ENCODE results near the gene MSH5. TPM values are rescaled to one million over a fixed set of nuclear protein-coding genes. Genes with fewer than 3 reads are reported as not detected.
"Not testable (repeated sequence)": the region's sequence is repeated elsewhere in the genome, so short reads cannot be mapped to it uniquely, and the experiment has no call there.

The MSH5 gene
- total RNA-seq, 1 donor from 2014 or later: 45.0 TPM

DNA sequence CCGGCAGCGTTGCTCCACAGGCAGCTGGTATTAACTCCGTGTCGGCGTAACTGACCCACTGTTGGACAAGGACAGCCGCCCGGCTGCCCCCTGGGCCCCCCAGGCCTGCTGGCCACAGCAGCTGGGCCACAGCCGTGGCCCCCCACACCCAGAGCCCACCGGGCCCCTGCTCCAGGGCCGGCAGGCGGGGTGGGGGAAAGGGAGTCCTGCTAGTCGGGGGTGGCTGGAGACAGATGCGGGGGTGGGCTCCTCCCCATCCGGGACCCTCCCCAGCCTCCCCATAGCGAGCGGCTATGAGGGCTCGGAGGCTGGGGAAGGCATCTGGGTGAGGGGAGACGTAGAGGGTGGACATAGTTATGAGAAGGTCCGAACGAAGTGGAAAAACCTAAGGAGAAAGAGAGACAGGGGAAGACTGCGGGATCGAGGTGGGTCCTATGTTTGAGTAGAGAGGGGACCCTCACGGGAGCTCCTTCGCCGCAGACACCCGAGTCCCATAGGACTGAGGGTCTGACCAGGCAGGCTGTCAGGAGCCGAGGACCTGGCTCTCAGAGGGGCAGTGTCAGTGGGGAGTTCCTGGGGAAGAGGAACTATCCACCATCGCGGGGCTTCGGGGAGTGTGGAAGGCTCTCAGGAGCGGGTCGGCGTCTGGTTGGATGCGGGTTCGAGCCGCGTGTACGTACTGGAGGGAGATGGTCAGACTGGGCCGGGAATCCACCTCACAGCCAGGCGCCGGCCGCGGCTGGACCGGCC lies 55.2 kb downstream of the MSH5 start:
- no peaks in the 10 kb centered on the region for H3K27me3 Mint-ChIP-seq
- TF ChIP-seq, protein P1, sequence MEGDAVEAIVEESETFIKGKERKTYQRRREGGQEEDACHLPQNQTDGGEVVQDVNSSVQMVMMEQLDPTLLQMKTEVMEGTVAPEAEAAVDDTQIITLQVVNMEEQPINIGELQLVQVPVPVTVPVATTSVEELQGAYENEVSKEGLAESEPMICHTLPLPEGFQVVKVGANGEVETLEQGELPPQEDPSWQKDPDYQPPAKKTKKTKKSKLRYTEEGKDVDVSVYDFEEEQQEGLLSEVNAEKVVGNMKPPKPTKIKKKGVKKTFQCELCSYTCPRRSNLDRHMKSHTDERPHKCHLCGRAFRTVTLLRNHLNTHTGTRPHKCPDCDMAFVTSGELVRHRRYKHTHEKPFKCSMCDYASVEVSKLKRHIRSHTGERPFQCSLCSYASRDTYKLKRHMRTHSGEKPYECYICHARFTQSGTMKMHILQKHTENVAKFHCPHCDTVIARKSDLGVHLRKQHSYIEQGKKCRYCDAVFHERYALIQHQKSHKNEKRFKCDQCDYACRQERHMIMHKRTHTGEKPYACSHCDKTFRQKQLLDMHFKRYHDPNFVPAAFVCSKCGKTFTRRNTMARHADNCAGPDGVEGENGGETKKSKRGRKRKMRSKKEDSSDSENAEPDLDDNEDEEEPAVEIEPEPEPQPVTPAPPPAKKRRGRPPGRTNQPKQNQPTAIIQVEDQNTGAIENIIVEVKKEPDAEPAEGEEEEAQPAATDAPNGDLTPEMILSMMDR (IDR thresholded peaks at IDR 0.05; ENCODE audit: unreplicated experiment): no peak
- H3K4me3 Mint-ChIP-seq (ENCODE audit: low read depth): peak overlapping the region; percentile 96
- no peak for DNase-seq (ENCODE audit: low spot score, unreplicated experiment)
- peaks cover 2% of the 10 kb centered on the region for H3K36me3 Mint-ChIP-seq (ENCODE audit: insufficient read depth)
- H3K4me1 Mint-ChIP-seq (ENCODE audit: low read depth): peaks cover 10% of the 10 kb centered on the region
- peak overlapping the region; percentile 98 for H3K27ac Mint-ChIP-seq
- H3K9me3 Mint-ChIP-seq (ENCODE audit: low read depth): no peaks in the 10 kb centered on the region

DNA sequence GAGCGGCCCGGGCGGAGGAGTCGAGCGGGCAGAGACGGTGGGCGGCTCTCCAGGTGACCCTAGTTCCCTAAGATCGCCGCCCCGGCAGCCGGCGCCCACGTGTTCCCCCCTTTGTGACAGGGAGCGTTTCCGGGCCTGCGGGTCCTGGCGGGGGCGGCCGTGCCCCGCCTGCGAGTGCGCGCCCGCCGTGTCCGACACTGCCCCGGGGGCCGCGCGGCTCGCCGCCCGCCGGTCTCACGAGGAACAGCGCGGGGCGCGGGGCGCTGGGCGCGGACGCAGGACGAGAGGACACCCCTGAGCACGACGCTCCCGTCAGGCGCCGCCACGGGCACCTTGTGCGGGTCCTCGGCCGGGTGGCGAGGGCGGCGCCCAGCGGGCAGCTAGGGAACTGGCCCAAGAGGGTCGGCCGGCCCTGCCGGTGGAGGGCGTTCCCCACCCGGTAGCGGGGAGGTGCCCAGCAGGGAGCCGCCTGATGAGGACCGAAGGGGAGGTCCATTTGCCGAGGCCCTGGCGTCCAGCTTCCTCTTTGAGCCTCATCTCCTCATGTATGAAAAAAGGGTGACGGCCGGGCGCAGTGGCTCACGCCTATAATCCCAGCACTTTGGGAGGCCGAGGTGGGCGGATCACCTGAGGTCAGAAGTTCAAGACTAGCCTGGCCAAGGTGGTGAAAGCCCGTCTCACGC lies 56.0 kb downstream of the MSH5 start, which contains the start of gene VARS1:
Gene VARS1 (minus strand): TSS at position 137 of the 683 bp plus-strand sequence. CDS start 535 bp downstream, outside the sequence.
- Mint-ChIP-seq H3K36me3 (ENCODE audit: insufficient read depth) (peaks cover 2% of the 10 kb centered on the region), H3K9me3 (ENCODE audit: low read depth) (no peaks in the 10 kb centered on the region), H3K4me1 (ENCODE audit: low read depth) (peaks cover 10% of the 10 kb centered on the region), H3K27me3 (no peaks in the 10 kb centered on the region), H3K4me3 (ENCODE audit: low read depth) (peak within 1 kb of the TSS; percentile 96), H3K27ac (peak within 1 kb of the TSS; percentile 98)
- DNase-seq (ENCODE audit: low spot score, unreplicated experiment): peak; percentile 84
- TF ChIP-seq, protein P1 (IDR thresholded peaks at IDR 0.05; ENCODE audit: unreplicated experiment): peak; percentile 77

DNA sequence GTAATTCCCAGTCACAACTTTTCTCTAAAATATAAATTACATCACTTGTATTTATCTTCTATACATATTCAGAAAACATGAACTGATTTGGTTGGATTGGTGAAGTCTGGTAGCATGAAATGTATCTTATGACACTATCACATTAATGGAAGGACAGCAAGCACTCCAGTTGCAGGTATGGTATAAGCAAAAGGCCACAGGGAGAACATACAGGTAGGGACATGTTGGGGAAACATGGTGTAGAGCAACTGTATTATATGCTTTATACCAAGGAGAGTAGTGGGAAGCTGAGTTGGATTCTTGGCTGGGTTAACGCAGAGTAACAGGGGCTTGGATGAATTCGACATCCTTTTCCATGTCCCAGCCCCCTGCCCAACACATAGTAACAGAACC lies 57.2 kb downstream of the MSH5 start:
- Mint-ChIP-seq H3K36me3 (ENCODE audit: insufficient read depth) (peaks cover 3% of the 10 kb centered on the region), H3K4me3 (ENCODE audit: low read depth) (no peak overlapping the region), H3K4me1 (ENCODE audit: low read depth) (peaks cover 8% of the 10 kb centered on the region), H3K27me3 (no peaks in the 10 kb centered on the region), H3K9me3 (ENCODE audit: low read depth) (no peaks in the 10 kb centered on the region), H3K27ac (peak overlapping the region; percentile 18)
- DNase-seq (ENCODE audit: low spot score, unreplicated experiment): no peak
- TF ChIP-seq, protein P1 (IDR thresholded peaks at IDR 0.05; ENCODE audit: unreplicated experiment): no peak

DNA sequence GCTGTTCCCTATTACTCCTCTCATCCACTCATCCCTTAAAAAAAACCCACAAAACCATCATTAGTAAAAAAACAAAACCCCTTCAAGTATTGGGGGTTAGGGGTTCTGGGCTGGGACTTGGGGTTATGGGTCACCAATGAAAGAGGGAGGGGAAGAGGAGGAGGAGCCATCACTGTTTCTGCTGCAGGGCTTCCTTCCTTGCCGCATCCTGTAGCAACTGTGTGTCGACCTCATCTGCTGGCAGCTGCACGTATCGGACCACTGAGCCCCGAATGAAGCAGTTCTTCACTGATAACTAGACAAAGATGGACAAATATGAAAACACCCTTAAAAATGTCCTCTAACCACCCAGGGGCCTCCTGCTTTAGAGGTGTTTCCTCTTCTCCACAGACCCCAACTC lies 57.8 kb downstream of the MSH5 start:
- no peak overlapping the region for H3K27ac Mint-ChIP-seq
- H3K27me3 Mint-ChIP-seq: no peaks in the 10 kb centered on the region
- H3K36me3 Mint-ChIP-seq (ENCODE audit: insufficient read depth): peaks cover 3% of the 10 kb centered on the region
- H3K4me1 Mint-ChIP-seq (ENCODE audit: low read depth): peaks cover 8% of the 10 kb centered on the region
- DNase-seq (ENCODE audit: low spot score, unreplicated experiment): no peak
- TF ChIP-seq, protein P1 (IDR thresholded peaks at IDR 0.05; ENCODE audit: unreplicated experiment): no peak
- no peak overlapping the region for H3K4me3 Mint-ChIP-seq (ENCODE audit: low read depth)
- H3K9me3 Mint-ChIP-seq (ENCODE audit: low read depth): no peaks in the 10 kb centered on the region

DNA sequence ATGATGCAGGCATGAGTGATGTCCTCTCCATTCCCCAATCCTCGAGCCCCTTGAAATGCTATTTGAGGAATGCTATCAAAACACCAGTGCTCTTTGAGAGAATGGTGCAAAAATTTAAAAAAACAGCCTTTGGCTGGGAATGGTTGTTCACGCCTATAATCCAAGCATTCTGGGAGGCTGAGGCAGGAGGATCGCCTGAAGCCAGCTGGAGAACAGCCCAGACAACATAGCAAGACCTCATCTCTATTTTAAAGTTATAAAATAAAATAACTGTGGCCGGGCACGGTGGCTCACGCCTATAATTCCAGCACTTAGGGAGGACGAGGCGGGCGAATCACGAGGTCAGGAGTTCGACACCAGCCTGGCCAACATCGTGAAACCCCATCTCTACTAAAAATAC lies 60.0 kb downstream of the MSH5 start:
- Mint-ChIP-seq H3K9me3 (ENCODE audit: low read depth) (no peaks in the 10 kb centered on the region), H3K36me3 (ENCODE audit: insufficient read depth) (peaks cover 3% of the 10 kb centered on the region), H3K4me1 (ENCODE audit: low read depth) (no peaks in the 10 kb centered on the region), H3K27me3 (no peaks in the 10 kb centered on the region), H3K27ac (no peak overlapping the region), H3K4me3 (ENCODE audit: low read depth) (no peak overlapping the region)
- TF ChIP-seq, protein P1 (IDR thresholded peaks at IDR 0.05; ENCODE audit: unreplicated experiment): no peak
- DNase-seq (ENCODE audit: low spot score, unreplicated experiment): no peak

DNA sequence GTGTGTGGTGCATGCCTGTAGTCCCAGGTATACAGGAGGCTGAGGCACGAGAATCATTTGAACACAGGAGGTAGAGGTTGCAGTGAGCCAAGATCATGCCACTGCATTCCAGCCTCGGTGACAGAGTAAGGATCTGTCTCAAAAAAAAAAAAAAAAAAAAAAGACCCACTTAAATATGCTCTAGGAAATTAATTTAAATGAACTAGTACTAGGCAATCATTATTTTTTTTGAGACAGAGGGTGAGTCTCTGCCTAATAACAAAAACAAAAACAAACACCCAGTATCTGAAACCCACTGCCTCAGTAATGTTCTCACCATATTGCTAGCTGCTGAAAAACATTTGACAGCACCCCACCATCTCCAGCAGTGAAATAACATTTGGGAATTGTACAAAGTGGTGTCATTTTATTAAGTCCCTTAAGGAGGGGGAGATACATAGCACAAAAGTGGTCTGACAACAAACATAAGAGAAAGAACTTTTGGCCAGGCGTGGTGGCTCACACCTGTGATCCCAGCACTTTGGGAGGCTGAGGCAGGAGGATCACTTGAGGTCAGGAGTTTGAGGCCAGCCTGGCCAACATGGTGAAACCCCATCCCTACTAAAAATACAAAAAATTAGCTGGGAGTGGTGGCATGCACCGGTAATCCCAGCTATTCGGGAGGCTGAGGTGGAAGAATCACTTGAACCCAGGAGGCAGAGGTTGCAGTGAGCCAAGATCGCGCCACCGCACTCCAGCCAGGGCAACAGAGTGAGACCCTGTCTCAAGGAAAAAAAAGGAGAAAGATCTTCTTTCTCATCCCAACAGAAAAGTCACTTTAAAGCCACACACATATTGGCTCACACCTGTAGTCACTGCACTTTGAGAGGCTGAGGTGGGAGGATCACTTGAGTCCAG lies 61.5 kb downstream of the MSH5 start:
- H3K4me3 Mint-ChIP-seq (ENCODE audit: low read depth); H3K4me1 Mint-ChIP-seq (ENCODE audit: low read depth); H3K9me3 Mint-ChIP-seq (ENCODE audit: low read depth); H3K27me3 Mint-ChIP-seq; H3K36me3 Mint-ChIP-seq (ENCODE audit: insufficient read depth); DNase-seq (ENCODE audit: low spot score, unreplicated experiment); H3K27ac Mint-ChIP-seq: not testable (repeated sequence)

All from progenitor cell of endocrine pancreas (in vitro differentiated cells).